GM12872 (cell line): Measurements from ENCODE around the gene SMAGP.

Experiments used
- TF ChIP-seq, protein P1 (sequence below): IDR thresholded peaks from 3 replicates; pipeline ENCODE4 v1.5.1; 2011; ENCODE audit warnings: low read depth, mild to moderate bottlenecking, low read length, moderate library complexity; ENCODE audit not compliant: insufficient read depth

The SMAGP gene

DNA sequence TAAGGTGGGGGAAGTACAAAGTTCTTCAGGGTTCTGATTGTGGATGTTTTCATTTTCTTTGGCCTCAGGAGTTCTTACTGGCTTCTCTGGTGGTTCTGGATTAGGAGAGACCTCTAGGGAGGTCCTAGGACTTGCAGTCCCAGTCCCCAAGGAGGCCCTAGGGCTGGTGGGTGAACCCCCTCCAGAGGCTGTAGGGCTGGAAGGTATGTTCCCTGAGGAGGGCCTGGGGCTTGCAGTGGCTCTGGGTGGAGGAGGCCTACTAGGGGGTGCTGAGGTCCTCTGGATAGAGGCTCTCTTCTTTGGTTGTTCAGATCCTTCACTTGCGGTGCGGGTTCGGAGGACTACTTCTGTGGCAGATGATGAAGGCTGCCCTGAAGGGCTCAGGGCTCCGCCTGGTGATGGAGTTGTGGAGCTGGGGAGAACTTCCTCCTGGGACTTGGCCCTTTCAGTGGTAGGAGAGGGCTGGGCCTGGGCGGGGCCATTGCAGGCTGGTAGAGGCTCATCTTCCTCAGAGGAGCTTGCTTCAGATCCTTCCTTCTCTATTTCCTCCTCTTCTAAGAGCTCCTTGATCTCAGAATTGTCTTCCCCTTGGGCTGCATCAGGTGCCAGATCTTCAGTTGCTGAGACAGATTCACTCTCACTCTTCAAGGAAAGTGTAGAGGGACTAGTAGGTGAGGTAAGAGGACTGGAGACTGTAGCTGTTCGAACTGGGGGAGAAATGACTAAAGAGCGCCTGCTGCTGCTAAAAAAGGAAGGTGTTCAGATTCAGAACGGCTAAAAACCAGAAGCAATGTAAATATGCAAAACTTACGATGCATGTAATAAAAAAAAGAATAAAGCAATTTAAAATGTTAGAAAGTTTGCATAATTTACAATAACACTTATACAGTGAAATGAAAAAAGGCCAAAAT, 21.6 kb upstream of the SMAGP start:
- TF ChIP-seq, protein P1, sequence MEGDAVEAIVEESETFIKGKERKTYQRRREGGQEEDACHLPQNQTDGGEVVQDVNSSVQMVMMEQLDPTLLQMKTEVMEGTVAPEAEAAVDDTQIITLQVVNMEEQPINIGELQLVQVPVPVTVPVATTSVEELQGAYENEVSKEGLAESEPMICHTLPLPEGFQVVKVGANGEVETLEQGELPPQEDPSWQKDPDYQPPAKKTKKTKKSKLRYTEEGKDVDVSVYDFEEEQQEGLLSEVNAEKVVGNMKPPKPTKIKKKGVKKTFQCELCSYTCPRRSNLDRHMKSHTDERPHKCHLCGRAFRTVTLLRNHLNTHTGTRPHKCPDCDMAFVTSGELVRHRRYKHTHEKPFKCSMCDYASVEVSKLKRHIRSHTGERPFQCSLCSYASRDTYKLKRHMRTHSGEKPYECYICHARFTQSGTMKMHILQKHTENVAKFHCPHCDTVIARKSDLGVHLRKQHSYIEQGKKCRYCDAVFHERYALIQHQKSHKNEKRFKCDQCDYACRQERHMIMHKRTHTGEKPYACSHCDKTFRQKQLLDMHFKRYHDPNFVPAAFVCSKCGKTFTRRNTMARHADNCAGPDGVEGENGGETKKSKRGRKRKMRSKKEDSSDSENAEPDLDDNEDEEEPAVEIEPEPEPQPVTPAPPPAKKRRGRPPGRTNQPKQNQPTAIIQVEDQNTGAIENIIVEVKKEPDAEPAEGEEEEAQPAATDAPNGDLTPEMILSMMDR, result peak; percentile 41; the same call in 1 of the 3 replicates

DNA sequence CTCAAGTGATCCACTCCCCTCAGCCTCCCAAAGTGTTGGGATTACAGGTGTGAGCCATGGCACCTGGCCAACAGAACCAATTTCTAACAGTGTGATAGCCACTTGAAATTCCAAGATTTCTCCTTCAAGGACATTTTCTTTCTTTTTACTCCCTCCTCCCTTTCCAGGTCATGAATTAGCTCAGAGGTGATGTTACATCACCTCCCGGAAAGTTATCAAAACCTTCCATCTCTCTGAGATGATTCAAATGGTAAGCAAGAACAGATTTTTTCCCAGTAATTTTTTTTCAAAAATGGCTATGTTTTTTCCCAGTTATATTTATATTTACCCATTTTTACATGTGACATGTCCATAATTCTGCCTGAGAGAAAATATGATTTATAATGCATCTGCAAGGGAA, 15.6 kb upstream of the SMAGP start:
- TF ChIP-seq, protein P1, result no peak

DNA sequence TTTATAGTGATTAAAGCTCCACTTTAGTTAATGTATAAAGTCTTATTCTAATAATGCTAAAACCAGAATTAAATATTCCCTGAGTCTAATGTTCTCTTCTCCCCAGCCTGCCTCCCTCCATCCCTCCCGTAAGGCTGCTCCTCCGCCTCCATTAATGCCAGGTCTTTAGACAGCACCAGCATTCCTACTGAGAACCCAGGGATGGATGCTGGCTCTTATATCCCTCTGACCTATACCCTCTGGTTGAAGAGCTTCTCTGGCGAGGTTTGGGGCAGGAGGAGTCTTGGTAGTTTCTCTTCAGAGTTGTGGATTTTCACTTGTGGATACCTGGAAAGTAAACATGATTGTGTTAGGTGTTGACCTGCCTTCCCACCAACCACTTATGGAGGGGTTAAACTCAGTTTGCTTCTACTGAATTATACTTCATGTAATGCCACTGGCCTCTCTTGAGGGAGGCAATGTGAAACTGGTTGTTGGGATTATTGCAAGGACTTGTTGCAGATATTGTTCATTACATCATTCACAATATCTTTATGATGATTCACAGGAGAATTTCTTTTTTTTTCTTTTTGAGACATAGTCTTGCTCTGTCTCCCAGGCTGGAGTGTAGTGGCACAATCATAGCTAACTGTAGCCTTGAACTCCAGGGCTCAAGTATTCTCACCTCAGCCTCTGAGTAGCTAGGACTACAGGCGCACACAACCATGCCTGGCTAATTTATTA, 11.1 kb upstream of the SMAGP start:
- TF ChIP-seq, protein P1, result no peak

DNA sequence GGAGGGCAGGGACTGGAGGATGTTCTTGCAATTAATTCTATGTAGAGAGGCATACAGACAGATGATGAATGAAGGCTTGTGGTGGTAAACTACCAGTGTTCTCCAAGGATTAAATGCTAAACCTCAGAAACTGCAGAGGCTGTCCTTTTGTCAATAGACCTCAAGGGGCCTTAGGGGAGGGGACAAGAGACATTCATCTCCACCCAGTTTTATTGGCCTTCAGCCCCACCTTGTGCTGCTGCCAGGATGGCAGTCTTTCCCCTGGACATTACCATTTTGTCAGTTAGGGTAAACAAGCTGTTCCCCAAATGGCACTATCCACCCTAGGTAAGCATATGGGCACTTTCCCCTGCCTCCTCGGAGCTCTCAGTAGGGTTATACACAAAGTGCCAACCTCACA, 4.9 kb upstream of the SMAGP start:
- TF ChIP-seq, protein P1, result no peak

DNA sequence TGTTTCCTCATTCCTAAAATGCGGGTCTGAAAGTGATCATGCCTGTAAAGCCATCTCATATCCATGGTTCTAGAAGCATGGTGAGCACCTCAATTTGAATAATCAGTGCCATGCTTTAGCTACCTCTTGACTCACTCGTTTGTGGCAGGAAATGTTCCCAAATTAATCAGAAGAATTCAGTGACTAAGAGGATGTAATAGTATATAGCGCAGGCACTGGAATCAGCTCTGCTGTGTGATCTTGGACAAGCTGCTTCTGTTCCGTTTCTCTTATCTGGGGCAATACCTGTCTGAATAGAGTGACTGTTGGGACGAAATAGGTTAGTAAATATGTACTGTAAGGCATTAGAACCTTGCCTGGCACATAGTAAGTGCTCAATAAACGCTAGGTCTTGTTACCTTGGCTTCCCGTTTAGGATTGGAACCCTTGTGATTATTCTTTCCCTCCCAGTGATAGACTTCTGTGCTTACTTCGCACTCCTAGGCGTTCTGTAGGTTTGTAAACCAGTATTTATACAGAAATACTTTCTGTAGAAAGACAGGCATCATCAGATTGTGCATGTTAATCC, 820 bp upstream of the SMAGP start:
- TF ChIP-seq, protein P1, result no peak

DNA sequence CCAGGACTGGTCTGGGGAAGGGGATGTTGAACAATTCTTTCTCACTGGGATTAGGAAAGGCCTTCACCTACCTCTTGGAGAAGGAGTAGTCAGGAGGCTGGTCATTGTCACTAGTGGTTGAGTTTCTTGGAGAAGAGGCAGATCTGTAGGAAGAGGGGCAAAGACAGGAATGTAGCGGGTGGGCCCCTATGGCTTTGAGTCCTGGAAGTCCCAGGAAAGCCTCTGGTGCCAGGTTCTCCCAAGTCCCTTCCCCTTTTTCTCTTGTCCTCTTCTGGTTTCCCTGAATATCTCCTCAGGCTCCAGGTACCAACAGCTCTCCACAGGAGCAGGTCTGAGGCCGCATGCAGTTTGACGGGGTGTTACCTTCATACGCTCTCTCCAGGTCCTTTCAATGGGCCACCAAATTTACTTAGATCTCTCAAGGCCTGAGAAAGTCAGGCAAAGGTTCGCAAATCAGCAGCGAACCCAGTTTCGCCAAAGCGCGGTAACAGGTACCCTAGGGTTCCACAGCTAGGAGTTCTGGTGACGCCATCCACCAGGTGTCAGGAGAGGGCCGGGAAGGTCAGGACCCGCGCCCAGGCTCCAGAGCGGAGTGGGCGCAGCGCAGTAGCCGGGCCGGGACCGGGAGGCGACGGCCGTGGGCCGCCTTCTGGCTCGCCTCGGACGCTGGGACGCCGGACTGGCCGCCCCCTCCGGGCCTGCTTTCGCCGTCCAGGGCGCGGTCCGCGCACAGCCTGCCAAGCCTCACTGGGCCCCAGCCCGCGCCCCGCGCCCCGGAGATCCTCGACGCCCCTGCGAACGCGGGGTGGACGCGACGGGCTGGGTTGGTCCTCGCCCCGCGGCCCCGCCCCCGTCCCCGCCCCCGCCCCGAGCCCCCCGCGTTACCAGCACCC, 795 bp downstream of the SMAGP start:
- TF ChIP-seq, protein P1, result peak; percentile 55
